ENCODE results near the gene HS1BP3. TPM values are rescaled to one million over a fixed set of nuclear protein-coding genes. Genes with fewer than 3 reads are reported as not detected.

HS1BP3 gene
- total and polyA plus RNA-seq, 9 of the 15 experiments (the other 6 are each of a cell fraction or from before 2014, with no cell fraction given) = 0.41 to 8.3 (median 5.9) TPM

DNA sequence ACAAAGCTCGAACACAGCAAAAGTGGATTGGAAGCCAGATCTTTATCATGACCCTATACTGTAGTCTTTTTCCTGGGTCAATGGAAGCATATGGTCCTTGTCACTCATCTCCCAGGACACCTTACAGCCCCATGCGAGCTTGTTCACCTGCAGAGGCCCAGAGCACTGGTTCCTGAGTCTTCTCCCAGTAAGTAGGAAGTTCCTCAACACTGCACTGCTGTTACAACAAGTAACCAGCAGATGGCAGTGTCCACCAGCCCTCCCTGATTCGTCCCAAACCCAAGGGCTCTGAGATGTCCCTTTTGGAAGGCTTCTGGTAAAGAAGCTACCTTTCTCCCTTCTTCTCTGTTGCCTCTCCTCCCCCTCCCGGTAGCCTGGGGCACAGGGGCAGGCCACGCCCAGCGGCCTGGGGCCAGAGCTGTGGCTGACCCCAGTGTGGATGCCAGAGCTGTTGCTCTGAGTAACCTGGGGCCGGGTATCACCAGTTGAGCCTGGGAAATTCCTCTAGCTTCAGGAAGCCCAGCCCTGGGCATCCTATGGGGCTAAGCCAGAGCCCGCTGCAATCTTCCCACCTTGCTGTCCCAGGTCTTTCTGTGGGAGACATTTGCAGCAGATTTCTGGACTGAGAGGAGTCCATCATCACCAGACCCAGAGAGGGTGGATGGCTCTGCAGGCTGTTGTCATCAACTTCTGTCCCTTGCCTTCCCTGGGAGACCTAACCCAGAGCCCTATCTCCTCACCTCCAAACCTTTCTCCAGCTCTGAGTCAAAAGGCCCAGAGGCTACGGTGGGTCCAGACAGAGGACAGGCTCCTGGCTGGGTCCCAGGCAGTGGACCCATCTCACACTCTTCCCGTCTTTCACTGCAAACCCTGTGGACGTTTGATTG, 10.8 kb upstream of the HS1BP3 start:
- Histone ChIP-seq H3K27me3 (ENCODE audit: control insufficient read depth in 2 of 2, insufficient read depth in 2 of 2, low read length in 2 of 2) (peaks cover 28 to 58% of the 10 kb centered on the region in 2 experiments), H3K79me2 (ENCODE audit: control insufficient read depth, insufficient read depth, low read length) (no peaks in the 10 kb centered on the region), H3K36me3 (ENCODE audit: control insufficient read depth, insufficient read depth, low read length) (no peaks in the 10 kb centered on the region), H3K9me3 (replicated peaks; ENCODE audit: control insufficient read depth, insufficient read depth, low read depth, low read length) (no peaks in the 10 kb centered on the region), H3K27ac (ENCODE audit: extremely low read depth, low read depth, low read length) (no peak overlapping the region), H3K9me1 (ENCODE audit: control insufficient read depth, insufficient read depth, low read length) (no peaks in the 10 kb centered on the region), H2AFZ (ENCODE audit: low read depth, low read length) (no peak overlapping the region), H3K4me2 (ENCODE audit: insufficient read depth, low read length) (no peak overlapping the region), H3K4me3 (no peak overlapping the region), H3K4me1 (replicated peaks in 1 of 2; ENCODE audit: control insufficient read depth in 2 of 2, insufficient read depth in 2 of 2, low read length in 2 of 2) (peaks cover 0 to 13% of the 10 kb centered on the region in 2 experiments; a peak in 2 of 5 replicates), H4K20me1 (replicated peaks; ENCODE audit: control insufficient read depth, insufficient read depth, low read length) (peaks cover 4% of the 10 kb centered on the region; the same call in 1 of the 2 replicates), H3K9ac (ENCODE audit: insufficient read depth in 1 of 2, low read depth in 2 of 2, low read length in 2 of 2) (no peak overlapping the region)
- intact Hi-C loops (cut with micrococcal nuclease) = loop anchor here (1.0 to 10.0 kb wide), 8 partner anchors 123 to 653 kb away; no protein-coding TSS in a partner anchor
- ChIA-PET CTCF (ENCODE audit: low intra/inter-chr PET ratio) (interaction anchor here (0.6 to 2.1 kb wide), 7 partner anchors 15 to 1287 kb away, joined by 3 to 17 read pairs (median 3); no protein-coding TSS in a partner anchor), POLR2A (interaction anchor here (0.5 to 1.0 kb wide), 7 partner anchors 10 to 498 kb away, joined by 3 to 4 read pairs (median 4); partner anchors contain the start of gene RHOB)
- WGBS (ENCODE audit: insufficient coverage, low coverage, missing lambda C conversion rate) = 5% methylated on average over 11 of the region's 11 CpGs
- peak; percentile 74 to 83 (median 76) for DNase-seq (ENCODE audit: extremely low read depth in 1 of 4, low spot score in 3 of 4)
- peak; percentile 90 for ATAC-seq
- peak; percentile 98 for FAIRE-seq
- no TSS peak for BruUV-seq (replicated peaks)
- in situ Hi-C loops (cut with MboI) = loop anchor here (25.0 kb wide), 1 partner anchor 601 kb away; no protein-coding TSS in a partner anchor
- no peak for TF ChIP-seq NCOA2 (IDR thresholded peaks at IDR 0.05; ENCODE audit: partially characterized antibody in 2 of 2)
- no peak for TF ChIP-seq YY1 (IDR thresholded peaks at IDR 0.05; ENCODE audit: borderline replicate concordance in 1 of 3, control insufficient read depth in 1 of 3, extremely low read depth in 1 of 3, insufficient read depth in 3 of 3, insufficient read length in 1 of 3, insufficient replicate concordance in 2 of 3, low read depth in 1 of 3, low read length in 2 of 3)
- no peak for TF ChIP-seq ZBED1 (IDR thresholded peaks at IDR 0.05)
- peak; percentile 30; the same call in 1 of the 2 replicates for TF ChIP-seq ELF1 (tag; IDR thresholded peaks at IDR 0.05)
- no peak for TF ChIP-seq ARNT (IDR thresholded peaks at IDR 0.05)
- no peak for TF ChIP-seq RBM17 (IDR thresholded peaks at IDR 0.05; ENCODE audit: borderline replicate concordance, low read depth, low read length)
- TF ChIP-seq SRSF7 (optimal IDR thresholded peaks at IDR 0.05; ENCODE audit: low read depth, low read length) = no peak
- TF ChIP-seq RB1 (IDR thresholded peaks at IDR 0.05; ENCODE audit: low read depth) = peak; percentile 80; the same call in 1 of the 2 replicates
- no peak for TF ChIP-seq ZFPM2 (CRISPR knock-in tag; IDR thresholded peaks at IDR 0.05)
- TF ChIP-seq TCF3 (CRISPR knock-in tag; IDR thresholded peaks at IDR 0.05) = no peak
- TF ChIP-seq ZNF212 (CRISPR knock-in tag; IDR thresholded peaks at IDR 0.05) = no peak
- TF ChIP-seq PCBP2 (IDR thresholded peaks at IDR 0.05; ENCODE audit: low read depth, low read length, poor library complexity, severe bottlenecking) = no peak
- TF ChIP-seq KLF16 (IDR thresholded peaks at IDR 0.05) = 0 out of 2 replicates have a peak, but pooled peaks have one; percentile 16
- no peak for TF ChIP-seq MTA2 (IDR thresholded peaks at IDR 0.05; ENCODE audit: low read depth)
- TF ChIP-seq ZNF143 (CRISPR knock-in tag; IDR thresholded peaks at IDR 0.05) = no peak
- no peak for TF ChIP-seq THRA (IDR thresholded peaks at IDR 0.05)
- TF ChIP-seq ZNF165 (CRISPR knock-in tag; IDR thresholded peaks at IDR 0.05; ENCODE audit: borderline replicate concordance) = no peak
- TF ChIP-seq ZNF561 (CRISPR knock-in tag; conservative IDR thresholded peaks at IDR 0.05) = no peak
- TF ChIP-seq ESRRB (CRISPR knock-in tag; IDR thresholded peaks at IDR 0.05; ENCODE audit: borderline replicate concordance) = no peak
- no peak for TF ChIP-seq USF2 (CRISPR knock-in tag; IDR thresholded peaks at IDR 0.05)
